ENCODE measurements around the gene AMDHD2.
"Not testable (repeated sequence)": the region's sequence is repeated elsewhere in the genome, so short reads cannot be mapped to it uniquely, and the experiment has no call there.

Gene AMDHD2

GRCh38 chr16:2518823-2519710, 1.1 kb upstream of the AMDHD2 start:
- DNase-seq, result no peak

- DNase-seq, result no peak
Observed at GRCh38 chr16:2519711-2520080, 475 bp upstream of the AMDHD2 start.

- no peak for DNase-seq
Observed at GRCh38 chr16:2520784-2521531, 787 bp downstream of the AMDHD2 start.

GRCh38 chr16:2523801-2524231, 3.6 kb downstream of the AMDHD2 start:
- no peak for DNase-seq

- no peak for DNase-seq
Observed at GRCh38 chr16:2524339-2524938, 4.3 kb downstream of the AMDHD2 start.

- DNase-seq, result no peak
Observed at GRCh38 chr16:2526135-2526534, 6.0 kb downstream of the AMDHD2 start.

- DNase-seq, result no peak
Observed at GRCh38 chr16:2527071-2527783, 7.1 kb downstream of the AMDHD2 start.

GRCh38 chr16:2527784-2528100, 7.6 kb downstream of the AMDHD2 start:
- no peak for DNase-seq

- no peak for DNase-seq
Observed at GRCh38 chr16:2528161-2529060, 8.2 kb downstream of the AMDHD2 start.

- no peak for DNase-seq
Observed at GRCh38 chr16:2529061-2529931, 9.1 kb downstream of the AMDHD2 start.

- DNase-seq, result no peak
Observed at GRCh38 chr16:2529961-2530628, 9.9 kb downstream of the AMDHD2 start.

GRCh38 chr16:2530629-2531318, 10.6 kb downstream of the AMDHD2 start:
- no peak for DNase-seq

GRCh38 chr16:2531371-2531695, 11.2 kb downstream of the AMDHD2 start, which contains the start of gene CEMP1:
Gene CEMP1 (minus strand): TSS chr16:2531408. CDS start chr16:2531073, 335 bp downstream.
- no peak for DNase-seq

GRCh38 chr16:2531696-2532493, 11.7 kb downstream of the AMDHD2 start:
- peak; percentile 90 for DNase-seq

GRCh38 chr16:2532494-2533141, 12.4 kb downstream of the AMDHD2 start:
- no peak for DNase-seq

- not testable (repeated sequence) for DNase-seq
Observed at GRCh38 chr16:2533142-2533755, 13.1 kb downstream of the AMDHD2 start.

- no peak for DNase-seq
Observed at GRCh38 chr16:2533912-2534311, 13.7 kb downstream of the AMDHD2 start.

GRCh38 chr16:2534335-2534734, 14.2 kb downstream of the AMDHD2 start:
- DNase-seq, result not testable (repeated sequence)
